Suprapubic skin (tissue), 4 donors: ENCODE measurements around the gene SUGCT. TPM values are rescaled to one million over a fixed set of nuclear protein-coding genes. Genes with fewer than 3 reads are reported as not detected.

ENCODE experiments used
- DNase-seq, 2 donors: peaks; one replicate each; pipeline ENCODE4 v3.0.0-alpha.2; 2019; ENCODE audit warnings: low spot score in 2 of 2
- H3K27ac ChIP-seq: fragments of 200-600 bp; sonication (generic); one replicate; pipeline ENCODE4 v1.5.1; 2019
- H3K27me3 ChIP-seq: fragments of 200-600 bp; sonication (generic); one replicate; pipeline ENCODE4 v1.5.1; 2019
- H3K36me3 ChIP-seq: fragments of 200-600 bp; sonication (generic); one replicate; pipeline ENCODE4 v1.5.1; 2019
- H3K4me1 ChIP-seq: fragments of 200-600 bp; sonication (generic); one replicate; pipeline ENCODE4 v1.5.1; 2019
- H3K4me3 ChIP-seq: fragments of 200-600 bp; sonication (generic); one replicate; pipeline ENCODE4 v1.5.1; 2019; ENCODE audit warnings: mild to moderate bottlenecking
- H3K9me3 ChIP-seq: fragments of 200-600 bp; sonication (generic); one replicate; pipeline ENCODE4 v1.5.1; 2019
- EP300 ChIP-seq: sonication (generic); formaldehyde crosslinking; IDR thresholded peaks from one replicate; pipeline ENCODE4 v1.6.1; 2017; ENCODE audit warnings: antibody characterized with exemption
- POLR2A ChIP-seq, 2 donors: fragments of 450-650 bp; IDR thresholded peaks; one replicate each; pipeline ENCODE4 v1.6.1; 2017; ENCODE audit warnings: antibody characterized with exemption in 2 of 2, mild to moderate bottlenecking in 2 of 2, moderate library complexity in 2 of 2
- POLR2AphosphoS5 ChIP-seq, 3 donors: sonication (generic); formaldehyde crosslinking; IDR thresholded peaks; one replicate each; pipeline ENCODE4 v1.6.1; 2017; ENCODE audit warnings: antibody characterized with exemption in 3 of 3
- WGBS: methylation state at CpG from one replicate; pipeline ENCODE4 v1.1.5; 2018; 5-methylcytosine and 5-hydroxymethylcytosine counted together
- total RNA-seq, 4 donors: library from RNA; depleted of rRNA; stranded (reverse); fragments of >200 nt; gene quantifications; one replicate each; pipeline ENCODE4 v1.1.0, GENCODE V29; 2016
- TF ChIP-seq, protein P1 (sequence below), 2 donors: fragments of 200-600 bp in 1 of 2; fragments of 450-650 bp in 1 of 2; sonication (generic) in 1 of 2; IDR thresholded peaks; one replicate each; pipeline ENCODE4 v1.5.1; 2016 to 2019; ENCODE audit warnings: antibody characterized with exemption in 2 of 2, mild to moderate bottlenecking in 1 of 2, moderate library complexity in 1 of 2

SUGCT gene
- total RNA-seq, 4 donors from 2014 or later = 0.73 to 2.2 (median 0.98) TPM; not detected in 1

- Histone ChIP-seq H3K4me1 (peaks cover 6% of the 10 kb centered on the region), H3K27me3 (no peaks in the 10 kb centered on the region), H3K4me3 (no peak overlapping the region), H3K36me3 (no peaks in the 10 kb centered on the region), H3K9me3 (no peaks in the 10 kb centered on the region), H3K27ac (no peak overlapping the region)
- TF ChIP-seq, protein P1, sequence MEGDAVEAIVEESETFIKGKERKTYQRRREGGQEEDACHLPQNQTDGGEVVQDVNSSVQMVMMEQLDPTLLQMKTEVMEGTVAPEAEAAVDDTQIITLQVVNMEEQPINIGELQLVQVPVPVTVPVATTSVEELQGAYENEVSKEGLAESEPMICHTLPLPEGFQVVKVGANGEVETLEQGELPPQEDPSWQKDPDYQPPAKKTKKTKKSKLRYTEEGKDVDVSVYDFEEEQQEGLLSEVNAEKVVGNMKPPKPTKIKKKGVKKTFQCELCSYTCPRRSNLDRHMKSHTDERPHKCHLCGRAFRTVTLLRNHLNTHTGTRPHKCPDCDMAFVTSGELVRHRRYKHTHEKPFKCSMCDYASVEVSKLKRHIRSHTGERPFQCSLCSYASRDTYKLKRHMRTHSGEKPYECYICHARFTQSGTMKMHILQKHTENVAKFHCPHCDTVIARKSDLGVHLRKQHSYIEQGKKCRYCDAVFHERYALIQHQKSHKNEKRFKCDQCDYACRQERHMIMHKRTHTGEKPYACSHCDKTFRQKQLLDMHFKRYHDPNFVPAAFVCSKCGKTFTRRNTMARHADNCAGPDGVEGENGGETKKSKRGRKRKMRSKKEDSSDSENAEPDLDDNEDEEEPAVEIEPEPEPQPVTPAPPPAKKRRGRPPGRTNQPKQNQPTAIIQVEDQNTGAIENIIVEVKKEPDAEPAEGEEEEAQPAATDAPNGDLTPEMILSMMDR (IDR thresholded peaks at IDR 0.05) = no peak
- TF ChIP-seq POLR2AphosphoS5 (IDR thresholded peaks at IDR 0.05) (no peak), EP300 (no peak), POLR2A (IDR thresholded peaks at IDR 0.05) (no peak)
- no peak for DNase-seq
- WGBS = 83% methylated on average over 5 of the region's 5 CpGs
Measured at GRCh38 chr7:40777730-40778312, 643.0 kb downstream of the SUGCT start.

GRCh38 chr7:40780460-40780859 is 645.7 kb downstream of the SUGCT start:
- H3K27ac ChIP-seq = no peak overlapping the region
- no peak overlapping the region for H3K4me3 ChIP-seq
- no peak for DNase-seq
- no peaks in the 10 kb centered on the region for H3K27me3 ChIP-seq
- 9% methylated on average over 1 of the region's 1 CpG for WGBS
- H3K36me3 ChIP-seq = no peaks in the 10 kb centered on the region
- H3K4me1 ChIP-seq = peaks cover 6% of the 10 kb centered on the region
- H3K9me3 ChIP-seq = no peaks in the 10 kb centered on the region
- no peak for TF ChIP-seq EP300
- no peak for TF ChIP-seq POLR2A (IDR thresholded peaks at IDR 0.05)
- TF ChIP-seq POLR2AphosphoS5 (IDR thresholded peaks at IDR 0.05) = no peak
- TF ChIP-seq, protein P1 (IDR thresholded peaks at IDR 0.05) = no peak

DNA sequence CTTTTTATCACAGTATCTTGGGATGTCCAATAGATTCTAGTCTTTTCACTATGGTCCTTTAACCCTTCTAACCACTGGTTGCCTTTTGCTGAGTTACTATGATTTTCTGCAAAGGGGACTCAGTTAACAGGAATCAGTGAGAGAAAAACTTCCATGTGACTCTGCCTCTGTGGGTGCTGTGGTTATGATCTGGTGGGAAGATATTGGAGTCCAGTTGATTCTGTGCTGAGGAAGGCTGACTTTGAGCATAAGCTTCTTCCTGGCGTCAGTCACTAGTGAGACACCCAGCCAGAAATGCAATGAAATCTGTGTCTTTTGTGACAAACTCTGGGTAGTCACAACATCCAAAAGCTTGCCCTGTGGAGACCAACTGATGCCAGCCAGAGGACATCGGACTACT is 648.0 kb downstream of the SUGCT start:
- Histone ChIP-seq H3K27ac (no peak overlapping the region), H3K36me3 (no peaks in the 10 kb centered on the region), H3K4me1 (peaks cover 6% of the 10 kb centered on the region), H3K4me3 (no peak overlapping the region), H3K27me3 (no peaks in the 10 kb centered on the region), H3K9me3 (no peaks in the 10 kb centered on the region)
- no peak for DNase-seq
- TF ChIP-seq POLR2A (IDR thresholded peaks at IDR 0.05) = no peak
- no peak for TF ChIP-seq POLR2AphosphoS5 (IDR thresholded peaks at IDR 0.05)
- no peak for TF ChIP-seq EP300
- TF ChIP-seq, protein P1 (IDR thresholded peaks at IDR 0.05) = no peak
- 84% methylated on average over 2 of the region's 2 CpGs for WGBS

GRCh38 chr7:40784176-40784575 is 649.4 kb downstream of the SUGCT start:
- WGBS = 61% methylated on average over 2 of the region's 2 CpGs
- no peak for DNase-seq

DNA sequence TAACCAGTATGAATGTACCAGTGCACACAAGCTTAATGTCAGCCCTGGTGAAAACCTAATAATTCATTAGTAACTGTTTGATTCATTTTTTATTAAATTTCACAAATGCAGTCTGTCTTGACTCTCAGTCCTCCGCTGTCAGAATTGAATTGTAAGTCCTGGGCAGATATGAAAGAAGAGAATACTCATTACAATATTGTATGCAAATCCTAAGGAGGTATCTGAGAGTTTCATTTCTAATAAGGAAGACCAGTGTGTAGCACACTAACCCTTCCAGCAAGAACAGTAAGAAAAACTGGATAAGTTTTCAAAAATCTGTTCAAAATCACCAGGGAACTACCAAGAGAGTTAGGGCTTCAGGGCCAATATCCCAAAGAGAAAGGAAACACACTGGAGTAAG is 652.1 kb downstream of the SUGCT start:
- H3K36me3 ChIP-seq = no peaks in the 10 kb centered on the region
- no peak for DNase-seq

More at GRCh38 chr7:40784176-40784575, 649.4 kb downstream of the SUGCT start:
- Histone ChIP-seq H3K4me1 (peaks cover 6% of the 10 kb centered on the region), H3K27me3 (no peaks in the 10 kb centered on the region), H3K27ac (no peak overlapping the region), H3K9me3 (no peaks in the 10 kb centered on the region), H3K36me3 (no peaks in the 10 kb centered on the region), H3K4me3 (no peak overlapping the region)
- TF ChIP-seq POLR2AphosphoS5 (IDR thresholded peaks at IDR 0.05) = no peak
- no peak for TF ChIP-seq POLR2A (IDR thresholded peaks at IDR 0.05)
- TF ChIP-seq EP300 = no peak

More for the DNA sequence above, 652.1 kb downstream of the SUGCT start:
- H3K27me3 ChIP-seq = no peaks in the 10 kb centered on the region
- H3K4me1 ChIP-seq = no peaks in the 10 kb centered on the region
- no peak for TF ChIP-seq POLR2A (IDR thresholded peaks at IDR 0.05)
- TF ChIP-seq EP300 = no peak
- TF ChIP-seq, protein P1 (IDR thresholded peaks at IDR 0.05) = no peak
- TF ChIP-seq POLR2AphosphoS5 (IDR thresholded peaks at IDR 0.05) = no peak
- H3K4me3 ChIP-seq = no peak overlapping the region
- WGBS = 94% methylated on average over 1 of the region's 1 CpG
- H3K9me3 ChIP-seq = no peaks in the 10 kb centered on the region
- H3K27ac ChIP-seq = no peak overlapping the region
